Right cardiac atrium (tissue), 5 donors: ENCODE measurements around the gene TBX2. TPM values are rescaled to one million over a fixed set of nuclear protein-coding genes. Genes with fewer than 3 reads are reported as not detected.
A peak's percentile ranks its signal among the peaks of the same experiment; 100 is the strongest.

Experiments used
- ATAC-seq, 2 donors: fragments of 200-7000 bp; cut with Tn5 transposase; one replicate each; pipeline versions ENCODE4 v1.8.0 to v1.9.1; 2020; ENCODE audit warnings: moderate library complexity in 2 of 2, mild to moderate bottlenecking in 1 of 2
- DNase-seq, 3 donors: peaks; one replicate each; pipeline ENCODE4 v3.0.0-alpha.2; 2020
- H3K27ac ChIP-seq: one replicate; pipeline ENCODE4 v1.5.1; 2013; ENCODE audit warnings: mild to moderate bottlenecking, low read length, control low read depth, moderate library complexity
- H3K27me3 ChIP-seq: one replicate; pipeline ENCODE4 v1.6.1; 2013; ENCODE audit not compliant: control insufficient read depth, insufficient read depth
- H3K4me1 ChIP-seq: one replicate; pipeline ENCODE4 v1.6.1; 2013; ENCODE audit warnings: low read length; ENCODE audit not compliant: control insufficient read depth, insufficient read depth
- H3K4me3 ChIP-seq: one replicate; pipeline ENCODE4 v1.5.1; 2013; ENCODE audit warnings: low read length, control low read depth
- H3K9me3 ChIP-seq: one replicate; pipeline ENCODE4 v1.6.1; 2013; ENCODE audit warnings: low read length; ENCODE audit not compliant: control insufficient read depth
- WGBS: extraction: QIAGEN DNeasy Blood & Tissue Kit; methylation state at CpG from one replicate; pipeline ENCODE4 v1.1.7; 2013; 5-methylcytosine and 5-hydroxymethylcytosine counted together
- intact Hi-C, 4 donors: fragments of 100-400 bp; cut with DNase I; formaldehyde crosslinking; loops; one replicate each; pipeline versions ENCODE4 v1.11.0 to v1.14.0; 2022 to 2023
- polyA plus RNA-seq: library from polyadenylated mRNA; stranded (reverse); fragments of 200-250 nt; gene quantifications from one replicate; pipeline ENCODE4 v1.2.3, GENCODE V29; 2013
- total RNA-seq, 4 donors: library from RNA; stranded (reverse); fragmentation: NEBNext Ultra II Directional; extraction: Animal tissue kit (Norgen Biotek cat#: 25700); gene quantifications; one replicate each; pipeline ENCODE4 v1.2.1, GENCODE V29; 2021
- donor health status: healthy with polysubstance abuse.
- donor health status: DM: no; HTN: yes; CAD: no.
- donor health status: DM: no; HTN: no; CAD: no.
- donor health status: DM: no; HTN: yes; CAD: no; lungs with severe emphysema.
- donor health status: DM: yes; HTN: yes; CAD: no.

Gene TBX2
- total and polyA plus RNA-seq, 5 donors, result 5.9 to 12.4 (median 9.5) TPM

DNA sequence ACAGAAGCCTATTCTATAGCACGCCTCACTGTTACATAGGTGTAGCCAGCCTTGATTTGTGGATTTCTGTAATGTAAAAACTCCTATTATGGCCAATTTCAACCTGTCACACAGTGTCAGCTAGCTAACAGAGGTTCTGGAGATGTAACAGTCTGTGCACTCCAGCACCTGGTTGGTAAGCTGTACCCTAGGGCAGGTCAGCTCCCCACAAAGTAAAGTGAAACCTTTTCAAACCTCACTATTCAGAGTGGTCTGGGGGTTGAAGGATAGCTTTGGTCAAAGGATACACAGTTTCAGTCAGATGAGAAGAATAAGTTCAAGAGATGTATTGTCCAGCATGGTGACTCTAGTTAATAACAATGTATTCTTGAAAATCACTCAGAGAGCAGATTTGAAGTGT, 28.5 kb upstream of the TBX2 start:
- DNase-seq (no peak), ATAC-seq (no peak)
- Histone ChIP-seq H3K9me3 (no peaks in the 10 kb centered on the region), H3K4me3 (no peak overlapping the region), H3K27me3 (no peaks in the 10 kb centered on the region), H3K4me1 (no peaks in the 10 kb centered on the region), H3K27ac (no peak overlapping the region)
- 98% methylated on average over 1 of the region's 1 CpG for WGBS
- intact Hi-C loops, result loop anchor here in 1 of 4 donors (10.0 kb wide), 1 partner anchor 116 kb away; no protein-coding TSS in a partner anchor

DNA sequence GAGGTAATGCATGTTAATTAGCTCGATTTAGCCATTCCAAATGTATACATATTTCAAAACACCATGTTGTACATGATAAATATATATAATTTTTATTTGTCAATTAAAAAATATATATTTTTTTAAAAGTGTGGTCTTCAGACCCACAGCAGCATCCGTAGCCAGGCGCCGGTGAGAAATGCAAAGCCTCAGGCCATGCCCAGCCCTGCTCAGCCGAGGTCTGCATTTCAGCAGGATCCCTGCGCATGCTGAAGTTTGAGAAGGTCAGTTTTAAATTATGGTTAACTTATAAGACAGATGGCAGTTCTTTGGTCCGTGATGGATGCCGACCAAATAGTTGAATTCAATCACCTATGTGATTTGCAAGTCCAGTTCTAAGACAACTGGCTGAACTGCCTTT, 28.0 kb upstream of the TBX2 start:
- intact Hi-C loops, result loop anchor here in 1 of 4 donors (10.0 kb wide), 1 partner anchor 117 kb away; no protein-coding TSS in a partner anchor
- DNase-seq (no peak), ATAC-seq (no peak)
- no peaks in the 10 kb centered on the region for H3K4me1 ChIP-seq
- H3K4me3 ChIP-seq, result no peak overlapping the region
- H3K27me3 ChIP-seq, result no peaks in the 10 kb centered on the region
- 96% methylated on average over 8 of the region's 8 CpGs for WGBS
- no peak overlapping the region for H3K27ac ChIP-seq
- no peaks in the 10 kb centered on the region for H3K9me3 ChIP-seq

DNA sequence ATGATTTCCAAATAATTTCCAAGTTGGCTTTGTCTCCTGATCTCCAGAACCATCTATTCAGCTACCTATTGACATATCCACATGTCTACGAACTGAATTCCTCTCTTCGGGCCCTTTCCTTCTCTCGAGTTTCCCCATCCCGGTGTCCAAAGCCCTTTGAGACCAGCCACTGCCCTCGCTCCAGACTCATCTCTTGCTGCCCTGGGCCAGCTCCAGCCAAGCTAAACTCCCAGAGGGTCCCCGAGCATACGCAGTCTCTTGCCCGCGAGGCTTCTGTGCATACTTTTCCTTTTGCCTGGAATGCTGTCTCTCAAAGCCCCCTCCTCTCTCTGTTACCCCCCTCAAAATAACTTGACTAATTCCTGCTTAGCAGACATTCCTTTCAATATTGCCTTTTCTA, 27.2 kb upstream of the TBX2 start:
- 85% methylated on average over 9 of the region's 9 CpGs for WGBS

DNA sequence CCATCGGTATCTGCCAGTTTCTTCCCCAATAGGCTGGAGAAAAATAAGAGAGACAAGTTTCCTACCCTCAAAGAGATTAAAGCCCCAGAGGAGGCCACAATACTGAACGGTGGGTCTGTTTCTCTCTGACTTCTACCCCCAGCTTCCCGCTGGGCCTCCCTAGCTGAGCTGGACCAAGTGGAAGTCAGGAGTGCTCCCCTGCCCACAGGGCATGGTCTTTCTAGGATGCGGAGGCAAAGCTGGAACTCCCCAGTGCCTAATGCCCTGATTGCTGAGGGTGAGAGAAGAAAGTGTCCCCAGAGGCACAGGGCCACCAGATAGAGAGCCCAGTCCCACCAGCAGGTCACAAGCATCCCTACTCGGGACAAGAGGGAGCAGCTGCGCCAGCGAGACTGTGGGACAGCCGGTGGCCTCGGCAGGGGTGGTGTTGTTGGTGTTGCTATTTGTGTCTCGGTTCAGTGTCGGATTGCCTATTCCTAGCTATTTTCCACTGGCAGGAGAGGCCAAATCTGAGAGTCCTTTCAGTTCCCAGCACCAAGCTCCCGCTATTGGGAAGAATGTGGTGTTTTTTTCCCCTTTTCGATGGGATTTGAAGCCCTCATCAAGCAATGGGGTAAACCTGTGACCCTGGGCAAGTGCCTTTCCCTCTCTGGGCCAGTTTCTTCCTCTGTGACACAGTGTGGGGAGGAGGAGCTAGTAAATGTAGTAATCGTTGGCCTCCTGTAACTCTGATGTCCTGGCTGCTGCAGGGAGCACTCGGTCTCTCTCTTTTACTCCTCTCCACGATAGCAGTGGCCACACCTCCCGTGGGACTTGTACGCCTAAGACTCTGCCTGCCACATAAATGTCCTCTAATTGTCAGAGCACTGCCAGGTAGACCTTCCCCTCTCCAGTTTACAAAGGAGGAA, 22.5 kb upstream of the TBX2 start:
- peak in 1 of 3 donors; percentile 35 for DNase-seq

More for the DNA sequence above, 27.2 kb upstream of the TBX2 start:
- no peaks in the 10 kb centered on the region for H3K27me3 ChIP-seq
- intact Hi-C loops, result loop anchor here in 1 of 4 donors (10.0 kb wide), 1 partner anchor 118 kb away; no protein-coding TSS in a partner anchor
- H3K9me3 ChIP-seq, result no peaks in the 10 kb centered on the region
- ATAC-seq, result no peak
- no peak overlapping the region for H3K4me3 ChIP-seq
- H3K4me1 ChIP-seq, result no peaks in the 10 kb centered on the region
- H3K27ac ChIP-seq, result no peak overlapping the region
- no peak for DNase-seq

DNA sequence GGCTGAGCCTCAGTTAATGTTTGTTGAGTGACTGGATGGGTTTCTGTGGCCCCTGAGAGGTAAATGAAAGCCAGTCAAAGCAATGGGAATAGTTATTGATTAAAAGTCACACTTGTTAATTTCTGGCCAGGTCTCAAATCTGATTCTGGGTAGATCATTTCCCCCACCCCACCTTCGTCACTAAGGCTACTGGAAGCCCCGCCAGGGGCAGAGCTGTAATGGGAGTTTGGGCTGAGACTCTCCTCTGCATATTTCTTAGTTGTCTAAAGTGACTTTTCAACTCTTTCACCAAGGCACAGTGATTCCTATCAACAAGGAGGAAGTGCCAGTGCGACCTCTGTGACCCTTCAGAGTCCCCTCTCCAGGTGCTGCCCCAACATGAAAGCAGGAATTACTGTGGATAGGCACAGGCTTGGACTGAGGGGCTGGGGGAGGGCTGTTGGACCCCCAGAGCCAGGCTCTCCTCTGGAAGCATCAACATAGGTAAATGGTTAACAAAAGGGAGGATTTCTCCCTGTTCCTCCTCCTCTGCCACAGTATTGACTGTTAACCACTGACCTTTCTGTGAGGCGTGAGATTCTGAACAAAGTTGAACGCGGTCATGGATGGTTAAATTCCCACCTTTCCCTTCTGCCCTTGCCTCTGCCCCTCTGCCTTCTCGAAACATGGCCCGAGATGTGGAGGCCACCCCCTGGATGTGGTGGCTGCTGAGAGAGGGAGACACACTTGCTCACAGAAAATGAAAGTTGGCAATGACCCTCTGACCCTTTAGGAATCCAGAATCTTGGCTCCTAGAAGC, 20.8 kb upstream of the TBX2 start:
- intact Hi-C loops, result loop anchor here in 1 of 4 donors (10.0 kb wide), 1 partner anchor 124 kb away; no protein-coding TSS in a partner anchor
- Histone ChIP-seq H3K27me3 (no peaks in the 10 kb centered on the region), H3K4me3 (no peak overlapping the region), H3K27ac (no peak overlapping the region), H3K4me1 (no peaks in the 10 kb centered on the region), H3K9me3 (no peaks in the 10 kb centered on the region)
- ATAC-seq, result no peak
- WGBS, result 86% methylated on average over 8 of the region's 8 CpGs
- DNase-seq, result no peak

More for the DNA sequence above, 22.5 kb upstream of the TBX2 start:
- ATAC-seq, result peak; percentile 21 to 47
- no peaks in the 10 kb centered on the region for H3K9me3 ChIP-seq
- H3K27ac ChIP-seq, result no peak overlapping the region
- no peak overlapping the region for H3K4me3 ChIP-seq
- H3K4me1 ChIP-seq, result no peaks in the 10 kb centered on the region
- intact Hi-C loops, result loop anchor here in 1 of 4 donors (10.0 kb wide), 1 partner anchor 122 kb away; no protein-coding TSS in a partner anchor
- H3K27me3 ChIP-seq, result no peaks in the 10 kb centered on the region
- 82% methylated on average over 18 of the region's 18 CpGs for WGBS

DNA sequence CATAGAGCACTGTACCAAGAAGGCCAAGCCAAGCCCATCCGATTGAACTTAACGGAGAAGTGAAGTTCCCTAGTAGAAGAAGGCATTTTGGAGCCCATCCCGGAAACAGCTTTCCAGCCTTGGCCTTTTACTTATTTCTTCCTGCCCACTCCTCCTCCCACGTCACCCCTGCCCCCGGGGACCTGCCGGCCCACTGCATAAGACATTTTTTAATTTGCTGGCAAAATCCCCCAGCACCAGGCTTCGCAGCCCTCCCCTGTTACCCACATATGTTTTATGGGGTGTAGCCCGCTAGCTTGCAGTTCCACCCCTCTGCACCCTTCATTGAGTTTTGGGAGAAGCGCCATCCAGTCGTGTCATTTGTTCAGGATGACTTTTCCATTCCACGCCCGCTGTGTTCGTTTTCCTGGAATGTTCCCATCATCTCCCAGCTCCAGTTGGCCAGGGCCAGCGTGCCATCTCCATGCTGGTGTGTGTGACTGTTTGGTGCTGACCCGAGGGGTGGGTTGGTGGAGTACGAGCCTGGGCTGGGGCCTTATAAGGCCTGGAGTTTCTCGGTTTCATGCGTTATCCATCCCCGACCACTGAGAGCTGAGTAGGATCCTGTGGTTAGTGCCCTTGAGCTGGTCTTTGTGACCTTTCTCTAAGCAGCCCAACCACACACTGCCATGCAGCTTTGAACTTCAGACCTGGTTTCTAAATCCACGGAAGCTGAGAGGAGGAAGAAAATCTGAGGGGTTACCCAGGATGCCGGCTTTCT, 20.0 kb upstream of the TBX2 start:
- 86% methylated on average over 21 of the region's 21 CpGs for WGBS
- H3K27me3 ChIP-seq, result no peaks in the 10 kb centered on the region
- no peak overlapping the region for H3K4me3 ChIP-seq
- no peaks in the 10 kb centered on the region for H3K4me1 ChIP-seq
- H3K27ac ChIP-seq, result no peak overlapping the region
- DNase-seq, result no peak
- peak in 1 of 2 donors; percentile 25 for ATAC-seq
- no peaks in the 10 kb centered on the region for H3K9me3 ChIP-seq
- intact Hi-C loops, result loop anchor here in 1 of 4 donors (10.0 kb wide), 1 partner anchor 125 kb away; no protein-coding TSS in a partner anchor

DNA sequence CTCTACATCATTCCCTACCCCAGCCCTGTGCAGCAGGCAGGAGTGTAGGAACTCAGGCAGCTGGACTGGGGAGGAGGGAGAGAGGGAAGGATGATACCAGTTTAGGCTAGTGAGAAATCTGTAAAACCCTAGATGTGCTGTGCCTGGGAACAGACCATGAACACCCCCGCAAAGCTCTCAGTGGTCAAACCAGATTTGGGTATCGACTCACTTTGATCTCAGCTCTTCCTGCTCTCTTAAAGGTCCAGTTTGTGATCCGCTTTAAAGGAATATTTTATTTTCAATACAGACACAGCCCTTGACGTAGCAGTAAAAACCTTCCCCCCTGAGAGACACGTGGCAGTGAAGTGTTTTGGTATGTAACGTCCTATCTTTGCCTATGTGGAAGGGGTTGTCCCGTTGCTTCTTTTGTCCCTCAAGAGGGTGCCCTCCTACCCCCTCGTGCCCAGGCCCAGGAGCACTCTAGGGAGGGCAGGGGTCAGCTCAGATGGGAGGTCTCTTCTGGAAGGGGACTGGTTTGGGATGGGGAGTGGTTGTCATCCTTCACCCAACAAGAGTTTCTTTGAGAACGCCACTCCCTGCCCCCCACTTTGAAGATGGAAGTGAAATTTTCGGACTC, 19.3 kb upstream of the TBX2 start:
- Histone ChIP-seq H3K4me3 (no peak overlapping the region), H3K9me3 (no peaks in the 10 kb centered on the region), H3K27me3 (no peaks in the 10 kb centered on the region), H3K27ac (no peak overlapping the region), H3K4me1 (no peaks in the 10 kb centered on the region)
- no peak for DNase-seq
- ATAC-seq, result no peak
- WGBS, result 74% methylated on average over 10 of the region's 10 CpGs
- intact Hi-C loops, result no loop called here

DNA sequence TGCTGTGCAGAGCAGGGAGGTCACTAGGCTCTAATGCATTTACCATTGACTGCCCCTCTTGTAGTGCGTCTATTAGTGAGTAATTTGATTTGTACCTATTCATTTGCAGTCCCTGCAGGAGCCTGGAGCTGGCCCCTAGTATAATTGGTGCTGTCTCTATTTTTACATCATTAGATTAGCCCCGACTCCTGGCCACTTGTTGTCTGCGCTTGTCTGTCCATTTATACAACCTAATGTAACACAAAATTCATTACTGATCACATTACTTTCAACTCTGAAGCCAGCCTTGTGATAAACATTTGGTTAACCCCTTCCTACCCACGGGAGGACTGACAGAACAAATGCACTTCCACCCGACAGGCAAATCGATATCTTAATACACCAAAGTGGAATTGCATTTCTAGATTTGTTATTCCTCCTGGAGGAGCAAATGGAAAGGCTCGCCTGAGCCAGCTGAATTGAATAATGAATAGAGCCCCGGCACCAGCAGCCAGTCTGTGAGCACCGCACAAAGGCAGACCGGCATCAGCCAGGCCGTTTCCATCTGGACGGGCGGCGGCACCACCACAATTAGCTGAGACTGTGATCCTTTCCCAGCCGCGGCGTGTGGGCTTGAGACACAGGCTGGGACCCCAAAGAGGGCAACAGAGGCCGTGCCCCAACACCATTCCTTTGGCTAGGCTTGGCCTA, 18.7 kb upstream of the TBX2 start:
- Histone ChIP-seq H3K27ac (no peak overlapping the region), H3K4me3 (no peak overlapping the region), H3K9me3 (no peaks in the 10 kb centered on the region), H3K27me3 (no peaks in the 10 kb centered on the region), H3K4me1 (no peaks in the 10 kb centered on the region)
- 90% methylated on average over 18 of the region's 18 CpGs for WGBS
- ATAC-seq (no peak), DNase-seq (no peak)
- intact Hi-C loops, result no loop called here

DNA sequence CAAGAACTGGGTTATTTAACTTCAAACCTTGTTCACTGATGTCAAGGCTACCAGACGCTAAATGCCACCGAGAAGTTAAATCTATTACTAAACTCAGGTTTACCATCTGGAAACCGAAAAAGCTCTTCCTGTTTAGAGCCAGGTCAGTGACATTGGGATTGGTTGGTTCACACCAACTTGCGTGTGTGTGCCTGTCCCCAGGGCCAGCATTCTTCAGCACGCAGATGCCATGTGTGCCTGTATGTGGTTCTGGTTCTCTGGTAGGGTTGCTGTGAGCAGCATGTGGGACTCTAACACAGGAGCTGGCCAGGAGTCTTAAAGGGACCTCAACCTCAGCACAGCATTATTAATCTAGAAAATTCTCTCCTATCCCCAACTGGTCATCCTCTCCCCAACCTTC, 18.1 kb upstream of the TBX2 start:
- Histone ChIP-seq H3K4me3 (no peak overlapping the region), H3K9me3 (no peaks in the 10 kb centered on the region), H3K4me1 (no peaks in the 10 kb centered on the region), H3K27ac (no peak overlapping the region), H3K27me3 (no peaks in the 10 kb centered on the region)
- no peak for DNase-seq
- intact Hi-C loops, result no loop called here
- 95% methylated on average over 5 of the region's 5 CpGs for WGBS
- ATAC-seq, result no peak
